HepG2 (cell line): ENCODE data around the gene SLX4. TPM values are rescaled to one million over a fixed set of nuclear protein-coding genes. Genes with fewer than 3 reads are reported as not detected.

ENCODE experiments used
- ATAC-seq: fragments of 200-7000 bp; cut with Tn5 transposase; 3 replicates; pipeline ENCODE4 v1.9.1; 2020; ENCODE audit warnings: mild to moderate bottlenecking, moderate library complexity
- BruUV-seq: library from RNA; stranded (reverse); fragments of 400-500 nt; replicated peaks from 2 replicates; lab custom pipeline; 2021; lab: Mats Ljungman, UMichigan
- CTCF ChIA-PET: fragments of 300-600 bp; formaldehyde crosslinking; extraction: SDS; loops from one replicate; lab custom pipeline; 2021; ENCODE audit warnings: low total read pairs, inconsistent platforms, low intra/inter-chr PET ratio; lab: Yijun Ruan, JAX
- POLR2A ChIA-PET: fragments of 350-600 bp; sonication (Branson Sonifier 250); formaldehyde crosslinking; loops from one replicate; lab custom pipeline; 2020; ENCODE audit warnings: antibody characterized with exemption, inconsistent platforms; lab: Yijun Ruan, JAX
- DNase-seq: peaks from one replicate; pipeline ENCODE4 v3.0.0-alpha.2; 2015; ENCODE audit warnings: low spot score
- FAIRE-seq: peaks from 3 replicates; lab custom pipeline; 2011; peaks lifted over from hg19 to GRCh38; lab: Jason Lieb, UNC
- H2AFZ ChIP-seq: one replicate; pipeline ENCODE4 v1.6.1; 2011; ENCODE audit warnings: low read length, inconsistent platforms
- H3K27ac ChIP-seq: fragments of 300-600 bp; 3 replicates; pipeline ENCODE4 v1.8.0; 2011; ENCODE audit warnings: mixed run types, mild to moderate bottlenecking, mixed read lengths, low read length, inconsistent platforms; ENCODE audit not compliant: insufficient read depth; ENCODE audit errors: extremely low read length
- H3K27me3 ChIP-seq, 2 experiments: fragments of 200-600 bp in 1 of 2; 2 replicates in 1 of 2; 3 replicates in 1 of 2; pipeline versions ENCODE4 v1.6.0 to v1.8.0; 2011; ENCODE audit warnings: low read length in 2 of 2, mild to moderate bottlenecking in 2 of 2, moderate library complexity in 2 of 2, inconsistent platforms in 1 of 2; ENCODE audit not compliant: insufficient read depth in 2 of 2, control insufficient read depth in 1 of 2
- H3K36me3 ChIP-seq, 2 experiments: fragments of 200-600 bp in 1 of 2; replicated peaks in 1 of 2; 2 replicates in 1 of 2; 3 replicates in 1 of 2; pipeline versions ENCODE4 v1.5.1 to v1.8.0; 2011; ENCODE audit warnings: low read length in 2 of 2, inconsistent platforms in 1 of 2; ENCODE audit not compliant: insufficient read depth in 2 of 2, control insufficient read depth in 1 of 2
- H3K4me1 ChIP-seq: 2 replicates; pipeline ENCODE4 v1.5.1; 2012; ENCODE audit warnings: low read length, inconsistent platforms; ENCODE audit not compliant: insufficient read depth
- H3K4me2 ChIP-seq: 2 replicates; pipeline ENCODE4 v1.6.0; 2011; ENCODE audit warnings: low read depth, low read length, inconsistent platforms
- H3K4me3 ChIP-seq, 3 experiments: fragments of 200-600 bp in 1 of 3; sonication (generic), shearing (Covaris generic) in 1 of 3; replicated peaks in 1 of 3; 2 replicates each; pipeline ENCODE4 v1.5.1; 2011 to 2016; ENCODE audit warnings: low read length in 3 of 3, inconsistent platforms in 2 of 3, low read depth in 2 of 3, mild to moderate bottlenecking in 2 of 3, control low read depth in 1 of 3, mixed read lengths in 1 of 3; ENCODE audit not compliant: insufficient read depth in 1 of 3
- H3K79me2 ChIP-seq: one replicate; pipeline ENCODE4 v1.6.1; 2011; ENCODE audit warnings: low read length, inconsistent platforms; ENCODE audit not compliant: insufficient read depth
- H3K9ac ChIP-seq: 2 replicates; pipeline ENCODE4 v1.6.0; 2011; ENCODE audit warnings: mild to moderate bottlenecking, low read depth, low read length, inconsistent platforms; ENCODE audit not compliant: insufficient read depth
- H3K9me3 ChIP-seq: 2 replicates; pipeline ENCODE4 v1.5.1; 2012; ENCODE audit warnings: mild to moderate bottlenecking, low read length
- H4K20me1 ChIP-seq: 2 replicates; pipeline ENCODE4 v1.6.0; 2011; ENCODE audit warnings: inconsistent platforms, mild to moderate bottlenecking, low read length, moderate library complexity; ENCODE audit not compliant: insufficient read depth
- ADNP ChIP-seq: sonication (generic); formaldehyde crosslinking; IDR thresholded peaks from 2 replicates; pipeline ENCODE4 v1.4.0; 2020; ENCODE audit warnings: missing genetic modification reagents
- CBX5 ChIP-seq: sonication (generic); formaldehyde crosslinking; IDR thresholded peaks from 2 replicates; pipeline ENCODE4 v1.4.0; 2020; ENCODE audit warnings: missing genetic modification reagents, borderline replicate concordance
- CEBPZ ChIP-seq: IDR thresholded peaks from 2 replicates; pipeline ENCODE4 v1.6.1; 2012; ENCODE audit warnings: low read length, improper control_type of control experiment
- MAZ ChIP-seq, 2 experiments: sonication (generic) in 1 of 2; formaldehyde crosslinking in 1 of 2; IDR thresholded peaks; 2 replicates each; pipeline versions ENCODE4 v1.5.0 to v1.6.1; 2012 to 2020; ENCODE audit warnings: low read depth in 2 of 2, mild to moderate bottlenecking in 2 of 2, borderline replicate concordance in 1 of 2, improper control_type of control experiment in 1 of 2, low read length in 1 of 2, missing genetic modification reagents in 1 of 2, moderate library complexity in 1 of 2
- PCBP2 ChIP-seq: fragments of 200-400 bp; formaldehyde crosslinking; optimal IDR thresholded peaks from 2 replicates; pipeline ENCODE3; 2018; ENCODE audit warnings: low read length, low read depth; ENCODE audit not compliant: poor library complexity, severe bottlenecking
- PREB ChIP-seq: sonication (generic); formaldehyde crosslinking; IDR thresholded peaks from 2 replicates; pipeline ENCODE4 v1.4.0; 2020; ENCODE audit warnings: missing genetic modification reagents
- TEAD3 ChIP-seq: optimal IDR thresholded peaks from 2 replicates; pipeline ENCODE3; 2016; ENCODE audit warnings: borderline replicate concordance
- U2AF1 ChIP-seq: fragments of 200-400 bp; formaldehyde crosslinking; optimal IDR thresholded peaks from 2 replicates; pipeline ENCODE3; 2017; ENCODE audit warnings: mild to moderate bottlenecking, low read depth, low read length
- USF2 ChIP-seq, 2 experiments: sonication (generic) in 1 of 2; formaldehyde crosslinking in 1 of 2; IDR thresholded peaks; 2 replicates each; pipeline versions ENCODE4 v1.5.1 to v1.6.1; 2011 to 2020; ENCODE audit warnings: borderline replicate concordance in 1 of 2, low read depth in 1 of 2, low read length in 1 of 2, mild to moderate bottlenecking in 1 of 2, missing genetic modification reagents in 1 of 2, moderate library complexity in 1 of 2
- ZBTB14 ChIP-seq: sonication (generic); formaldehyde crosslinking; IDR thresholded peaks from 2 replicates; pipeline ENCODE4 v1.4.0; 2020; ENCODE audit warnings: missing genetic modification reagents
- ZMYM2 ChIP-seq: sonication (generic); formaldehyde crosslinking; IDR thresholded peaks from 2 replicates; pipeline ENCODE4 v1.8.0; 2022; ENCODE audit warnings: mild to moderate bottlenecking, missing genetic modification reagents
- ZNF383 ChIP-seq: sonication (generic); formaldehyde crosslinking; IDR thresholded peaks from 2 replicates; pipeline ENCODE4 v1.4.0; 2020; ENCODE audit warnings: missing genetic modification reagents, mild to moderate bottlenecking, borderline replicate concordance
- ZNF75D ChIP-seq: sonication (generic); formaldehyde crosslinking; IDR thresholded peaks from 2 replicates; pipeline ENCODE4 v1.8.1; 2023; ENCODE audit warnings: missing genetic modification reagents, mild to moderate bottlenecking, borderline replicate concordance
- ZNF784 ChIP-seq: sonication (generic); formaldehyde crosslinking; IDR thresholded peaks from 2 replicates; pipeline ENCODE4 v1.5.1; 2020; ENCODE audit warnings: missing genetic modification reagents, mild to moderate bottlenecking, borderline replicate concordance
- WGBS: methylation state at CpG from one replicate; pipeline ENCODE4 v1.1.6; 2017; ENCODE audit warnings: low lambda C conversion rate; 5-methylcytosine and 5-hydroxymethylcytosine counted together
- in situ Hi-C: cut with HindIII; loops from 2 replicates; pipeline ENCODE4 v1.10.0; 2017; ENCODE audit warnings: low pct_unique_long_range_greater_than_20kb; ENCODE audit not compliant: extremely low pct_ligation_motif_present
- intact Hi-C: fragments of 100-400 bp; cut with micrococcal nuclease; formaldehyde crosslinking; loops from one replicate; pipeline ENCODE4 v1.10.0; 2022; ENCODE audit not compliant: unreplicated experiment
- polyA plus RNA-seq, 8 experiments: library from polyadenylated mRNA; depleted of rRNA in 3 of 8; stranded (reverse) in 7 of 8; unstranded in 1 of 8; fragments of >200 nt; fragmentation: Illumina TruSeq in 4 of 8; extraction: Trizol in 4 of 8; gene quantifications; 2 replicates each; pipeline versions ENCODE4 v1.2.1 to v1.2.3, GENCODE V29; 2011 to 2016; ENCODE audit warnings: low read depth in 4 of 8, missing spikeins in 1 of 8, mixed read lengths in 1 of 8; ENCODE audit not compliant: insufficient read depth in 1 of 8
- total RNA-seq, 5 experiments: library from RNA; depleted of rRNA; stranded (reverse); fragments of >200 nt; fragmentation: Illumina TruSeq; extraction: Trizol; gene quantifications; 2 replicates each; pipeline ENCODE4 v1.2.3, GENCODE V29; 2016; ENCODE audit warnings: low read depth in 1 of 5

The SLX4 gene
- total and polyA plus RNA-seq, 2 of the 13 experiments (the other 11 are each of a cell fraction or from before 2014, with no cell fraction given): 1.1 to 3.6 TPM

GRCh38 chr16:3610698-3611145 is 684 bp downstream of the SLX4 start:
- Histone ChIP-seq H3K27me3 (no peaks in the 10 kb centered on the region; a peak in 1 of 5 replicates), H2AFZ (peak overlapping the region; percentile 35), H4K20me1 (no peaks in the 10 kb centered on the region), H3K36me3 (peaks cover 0 to 1% of the 10 kb centered on the region in 2 experiments; a peak in 1 of 5 replicates), H3K4me3 (peak overlapping the region; percentile 83 to 99 (median 96)), H3K9me3 (no peaks in the 10 kb centered on the region), H3K27ac (peak overlapping the region; percentile 69), H3K79me2 (peaks cover 33% of the 10 kb centered on the region), H3K9ac (peak overlapping the region; percentile 82), H3K4me2 (peak overlapping the region; percentile 89), H3K4me1 (peaks cover 57% of the 10 kb centered on the region)
- intact Hi-C loops: no loop called here
- FAIRE-seq (no peak), ATAC-seq (peak; percentile 67), DNase-seq (no peak)
- BruUV-seq: no TSS peak
- under 1% methylated on average over 9 of the region's 10 CpGs for WGBS
- ChIA-PET CTCF (no interaction called here), POLR2A (interaction anchor here (1.6 kb wide), 1 partner anchor 14 kb away, joined by 3 read pairs; no protein-coding TSS in a partner anchor)
- in situ Hi-C loops: no loop called here
- TF ChIP-seq ADNP (no peak), ZNF383 (CRISPR knock-in tag) (no peak), PREB (no peak), ZBTB14 (CRISPR knock-in tag) (no peak), USF2 (IDR thresholded peaks at IDR 0.05; ENCODE audit: low read depth, low read length) (no peak), USF2 (CRISPR knock-in tag; IDR thresholded peaks at IDR 0.05; ENCODE audit: borderline replicate concordance) (no peak), ZMYM2 (CRISPR knock-in tag) (0 out of 2 replicates have a peak, but pooled peaks have one; percentile 31), TEAD3 (CRISPR knock-in tag) (no peak), CBX5 (no peak), ZNF784 (peak; percentile 73; the same call in 1 of the 2 replicates), PCBP2 (no peak), ZNF75D (no peak), CEBPZ (no peak), MAZ (IDR thresholded peaks at IDR 0.05; ENCODE audit: borderline replicate concordance, low read depth, low read length) (no peak), MAZ (CRISPR knock-in tag; IDR thresholded peaks at IDR 0.05; ENCODE audit: low read depth) (0 out of 2 replicates have a peak, but pooled peaks have one; percentile 9), U2AF1 (no peak)
